GM18870 (cell line): ENCODE results near the gene MRPL17.

Experiments used
- ATAC-seq: cut with Tn5 transposase; IDR thresholded peaks from one replicate; pipeline ENCODE4 v1.9.1; 2021; ENCODE audit warnings: moderate library complexity; ENCODE audit not compliant: unreplicated experiment

Gene MRPL17

DNA sequence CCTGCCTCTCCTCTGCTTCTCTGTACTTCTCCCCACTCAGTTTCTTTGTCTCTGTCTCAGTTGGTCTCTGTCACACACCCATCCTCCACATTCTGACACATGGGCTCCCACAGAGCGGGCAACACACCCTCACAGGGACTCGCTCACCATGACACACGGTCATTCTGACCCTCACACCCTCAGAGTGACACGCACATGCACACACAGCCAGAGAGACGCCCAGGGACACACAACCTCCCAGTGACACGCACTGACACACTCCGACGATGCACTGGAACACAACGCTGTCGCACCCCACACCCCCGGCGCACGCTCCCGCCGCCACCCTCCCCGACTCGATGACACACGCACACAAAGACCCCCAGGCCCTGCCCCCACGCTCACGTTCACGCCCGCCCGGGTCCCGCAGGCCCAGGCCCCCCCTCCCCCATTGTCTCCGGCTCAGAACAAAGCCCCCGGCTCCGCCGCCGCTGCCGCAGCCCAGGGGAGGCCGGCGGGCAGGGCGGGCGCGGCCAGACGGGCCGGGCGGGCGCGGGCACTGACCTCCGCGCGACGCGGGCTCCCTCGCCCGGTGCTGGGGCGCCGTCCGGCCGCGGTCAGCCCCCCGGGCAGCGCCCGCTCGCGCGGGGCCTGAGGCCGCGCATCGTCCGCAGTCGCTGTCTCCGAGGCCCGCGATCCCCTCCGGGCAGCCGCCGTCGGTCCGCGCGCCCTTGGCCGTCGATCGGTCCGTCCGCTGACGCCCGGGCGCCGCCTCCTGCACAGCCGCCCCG is 27.9 kb downstream of the MRPL17 start:
- ATAC-seq: no peak

GRCh38 chr11:6654281-6655019 is 28.7 kb downstream of the MRPL17 start:
- no peak for ATAC-seq

DNA sequence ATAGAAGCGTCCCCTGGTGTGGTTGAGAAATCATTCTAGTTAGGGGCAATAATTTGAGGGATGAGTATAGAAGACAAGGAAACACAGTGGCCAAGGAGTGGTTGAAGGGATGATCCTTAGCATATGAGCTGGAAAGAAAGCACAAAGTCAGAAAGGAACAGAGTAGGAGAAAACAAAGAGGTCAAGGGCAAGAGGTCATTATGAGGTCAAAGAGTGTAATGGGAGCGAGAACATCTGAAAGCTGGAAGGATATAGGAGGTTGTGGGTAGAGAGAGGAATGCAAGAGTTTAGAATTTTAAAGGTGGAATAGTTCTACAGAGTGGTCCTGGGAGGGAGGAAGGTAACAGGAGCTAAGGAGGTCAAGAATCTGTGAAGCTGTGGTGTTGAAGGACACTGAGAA is 29.5 kb downstream of the MRPL17 start:
- ATAC-seq: no peak

DNA sequence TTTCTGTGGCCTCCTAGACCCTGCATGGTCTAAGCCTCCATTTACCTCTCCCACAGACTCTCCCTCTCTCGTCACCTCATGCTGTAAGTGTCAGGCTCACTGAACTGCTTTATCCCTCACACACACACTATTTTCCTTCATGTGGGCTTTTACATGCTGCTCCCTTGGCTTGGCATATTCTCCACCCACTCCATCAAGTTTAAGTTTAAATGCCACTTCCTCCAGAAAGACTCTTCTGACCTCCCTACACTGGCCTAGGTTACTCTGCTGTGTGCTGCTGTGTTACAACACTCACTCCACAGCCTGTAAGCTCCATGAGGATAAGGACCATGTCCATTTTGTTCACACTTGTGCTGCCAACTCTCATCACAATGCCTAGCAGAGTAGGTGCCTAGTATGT is 30.0 kb downstream of the MRPL17 start:
- no peak for ATAC-seq

GRCh38 chr11:6652182-6652581 is 31.0 kb downstream of the MRPL17 start:
- no peak for ATAC-seq

- no peak for ATAC-seq
Measured at GRCh38 chr11:6650980-6651379, 32.2 kb downstream of the MRPL17 start.

GRCh38 chr11:6650104-6650503 is 33.0 kb downstream of the MRPL17 start:
- ATAC-seq: no peak

GRCh38 chr11:6648501-6648900 is 34.6 kb downstream of the MRPL17 start:
- ATAC-seq: no peak

GRCh38 chr11:6647836-6648235 is 35.3 kb downstream of the MRPL17 start:
- ATAC-seq: no peak

GRCh38 chr11:6646918-6647679 is 36.0 kb downstream of the MRPL17 start:
- peak; percentile 93 for ATAC-seq

GRCh38 chr11:6646576-6646917 is 36.6 kb downstream of the MRPL17 start:
- no peak for ATAC-seq

- no peak for ATAC-seq
Measured at GRCh38 chr11:6646071-6646470, 37.1 kb downstream of the MRPL17 start.

DNA sequence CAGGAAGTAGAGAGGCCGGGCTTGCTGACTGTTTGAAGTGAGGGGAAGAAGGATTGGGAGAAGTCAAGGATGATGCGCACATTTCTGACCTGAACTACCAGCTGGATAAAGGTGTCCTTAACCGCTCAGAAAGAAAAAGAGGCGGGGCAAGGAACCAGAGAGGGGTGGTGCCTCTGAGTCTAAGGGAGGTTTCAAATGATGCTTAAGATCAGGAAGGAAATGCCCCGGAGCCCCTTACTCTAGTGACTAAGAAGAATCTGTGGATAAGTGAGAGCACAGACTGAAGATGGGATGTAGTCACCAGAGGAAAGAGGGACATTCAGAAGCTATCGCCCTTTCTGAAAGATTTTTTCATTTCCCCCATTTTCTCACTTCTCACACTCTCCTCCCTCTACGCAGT is 40.2 kb downstream of the MRPL17 start:
- no peak for ATAC-seq

DNA sequence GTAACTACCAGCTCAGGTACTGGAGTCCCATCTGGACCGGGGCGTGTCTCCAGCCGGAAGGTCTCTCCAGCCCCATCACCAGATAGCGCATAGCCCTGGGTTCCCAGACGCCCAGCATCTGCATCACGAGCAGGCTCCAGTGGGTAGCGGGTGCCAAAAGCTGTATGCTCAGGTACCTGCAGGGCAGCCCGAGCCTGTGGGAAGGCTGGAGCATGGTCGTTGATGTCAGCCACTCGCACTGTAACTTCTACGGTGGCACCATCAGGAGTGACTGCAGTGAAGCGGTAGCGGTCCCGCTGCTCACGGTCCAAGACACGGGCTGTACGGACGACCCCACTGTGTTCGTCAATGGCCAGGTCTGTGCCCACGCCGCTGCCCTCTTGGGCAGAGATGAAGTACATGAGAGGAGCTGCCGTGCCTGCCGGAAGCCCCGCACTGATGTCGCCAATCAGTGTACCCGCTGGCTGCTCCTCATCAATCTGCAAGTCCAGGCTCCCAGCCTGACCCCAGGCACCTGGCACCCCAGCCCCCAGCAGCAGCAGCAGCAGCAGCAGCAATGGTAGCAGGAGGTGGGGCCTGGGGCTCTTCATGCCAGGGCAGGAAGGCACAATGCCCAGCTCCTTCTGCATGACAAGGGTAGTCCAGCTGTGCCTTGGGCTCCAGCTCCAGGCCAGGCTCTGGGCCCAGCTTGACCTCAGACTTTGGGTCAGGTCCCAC is 42.0 kb downstream of the MRPL17 start:
- ATAC-seq: no peak

DNA sequence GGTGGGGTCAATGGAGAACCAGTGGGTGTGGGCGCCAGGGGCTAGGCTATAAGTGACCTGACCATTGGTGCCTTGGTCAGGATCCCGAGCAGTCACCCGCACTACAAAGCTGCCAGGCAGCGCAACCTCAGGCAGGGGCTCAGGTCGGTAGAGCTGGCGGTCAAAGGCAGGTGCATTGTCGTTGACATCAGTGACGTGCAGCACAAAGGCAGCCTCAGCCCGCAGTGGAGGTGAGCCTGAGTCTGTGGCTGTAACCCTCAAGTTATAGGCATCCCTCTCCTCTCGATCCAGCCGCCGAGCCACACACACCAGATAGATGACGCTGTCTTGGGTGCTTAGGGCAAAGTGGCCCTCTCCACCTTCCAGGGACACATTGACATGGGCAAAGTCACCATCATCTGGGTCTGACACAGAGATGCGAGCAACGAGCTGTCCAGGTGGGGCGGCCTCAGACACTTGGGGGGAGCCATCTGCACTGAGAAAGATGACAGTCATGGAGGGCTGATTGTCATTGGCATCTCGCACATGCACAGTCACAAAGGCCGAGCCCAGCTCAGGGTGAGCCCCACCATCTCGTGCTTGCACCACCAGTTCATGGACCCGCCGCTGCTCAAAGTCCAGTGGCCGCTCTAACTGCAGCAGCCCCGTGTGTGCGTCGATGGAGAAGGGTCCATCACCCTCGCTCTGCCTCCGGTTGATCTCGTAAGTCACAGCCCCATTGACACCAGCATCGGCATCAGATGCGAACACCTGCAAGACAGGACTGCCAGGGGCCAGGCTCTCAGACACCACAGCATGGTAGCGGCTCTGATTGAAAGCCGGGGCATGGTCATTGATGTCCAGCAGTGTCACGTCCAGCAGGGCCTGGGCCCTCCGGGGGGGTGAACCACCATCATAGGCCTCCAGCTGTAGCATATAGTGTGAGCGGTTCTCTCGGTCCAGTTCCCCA is 42.8 kb downstream of the MRPL17 start:
- no peak for ATAC-seq

DNA sequence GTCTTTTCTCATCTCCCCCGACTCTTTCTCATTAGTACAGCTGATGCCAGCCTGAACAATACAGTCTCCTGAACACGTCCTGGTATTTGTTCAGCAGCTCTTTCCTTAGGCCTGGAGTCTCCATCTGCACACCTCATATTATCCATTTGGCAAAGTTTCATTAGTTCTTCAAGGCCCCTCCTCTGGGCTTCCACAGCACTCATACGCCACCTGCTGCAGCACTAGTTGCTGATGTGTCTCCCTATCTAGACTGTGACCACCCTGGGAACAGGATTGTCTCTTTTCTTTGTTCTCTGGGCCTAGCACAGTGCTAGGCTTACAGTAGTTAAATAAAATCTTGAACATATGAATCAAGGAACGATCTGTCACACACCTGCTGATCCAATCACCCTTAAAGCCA is 44.7 kb downstream of the MRPL17 start:
- no peak for ATAC-seq

- ATAC-seq: no peak
Measured at GRCh38 chr11:6637871-6638270, 45.3 kb downstream of the MRPL17 start.

- no peak for ATAC-seq
Measured at GRCh38 chr11:6636480-6636879, 46.7 kb downstream of the MRPL17 start.

DNA sequence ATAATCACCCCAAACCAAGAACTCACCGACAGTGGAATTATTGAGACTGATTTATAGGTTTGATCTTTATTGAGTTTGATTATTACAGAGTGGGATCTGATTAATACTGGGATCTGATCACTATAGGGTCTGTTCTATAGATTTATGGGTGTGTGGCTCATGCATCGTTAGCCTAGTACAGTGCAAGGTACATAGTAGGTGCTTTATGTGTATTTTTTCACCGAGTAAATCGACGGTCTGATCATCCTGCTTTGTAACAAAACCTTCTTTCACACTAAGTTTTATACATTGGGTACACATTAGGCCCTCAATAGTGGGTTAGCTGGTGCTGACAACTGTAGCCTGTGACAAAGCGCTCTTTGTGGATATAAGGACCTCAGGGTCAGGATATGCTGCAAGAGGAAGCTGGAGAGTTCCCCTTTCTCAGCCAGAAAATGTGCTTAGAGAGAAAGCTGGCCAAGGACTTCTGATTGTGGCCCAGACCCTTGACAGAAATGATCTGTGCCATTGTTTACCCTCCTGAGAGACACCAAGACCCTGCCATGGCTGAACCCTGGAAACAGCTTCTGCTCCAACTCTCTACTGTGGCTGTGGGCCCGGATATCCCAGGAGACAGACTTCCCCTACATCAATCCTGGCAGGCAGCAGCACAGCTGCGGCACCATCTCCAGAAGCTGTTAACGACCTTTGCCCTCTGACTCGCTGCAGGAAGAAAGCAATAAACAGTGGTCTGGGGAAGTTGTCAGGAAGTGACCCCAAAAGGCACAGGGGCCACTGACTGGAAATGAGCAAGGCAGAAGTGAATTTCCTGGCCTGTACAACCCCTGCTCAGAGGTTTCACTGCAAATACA is 47.8 kb downstream of the MRPL17 start:
- no peak for ATAC-seq
